Lung (tissue), 12 donors: ENCODE results near the gene TANC1. TPM values are rescaled to one million over a fixed set of nuclear protein-coding genes. Genes with fewer than 3 reads are reported as not detected.
A peak's percentile ranks its signal among the peaks of the same experiment; 100 is the strongest.

Experiments used
- ATAC-seq: fragments of 200-7000 bp; cut with Tn5 transposase; one replicate; pipeline ENCODE4 v1.9.1; 2020; ENCODE audit warnings: moderate number of reproducible peaks; ENCODE audit not compliant: insufficient read depth, low FRiP score
- DNase-seq, 3 donors: peaks; one replicate each; pipeline ENCODE4 v3.0.0-alpha.2; 2013 to 2017
- H3K27ac ChIP-seq, 2 donors: one replicate each; pipeline ENCODE4 v1.5.1; 2013; ENCODE audit warnings: mild to moderate bottlenecking in 2 of 2, moderate library complexity in 2 of 2, control low read depth in 1 of 2, inconsistent platforms in 1 of 2, low read depth in 1 of 2, low read length in 1 of 2
- H3K27me3 ChIP-seq, 3 donors: one replicate each; pipeline ENCODE4 v1.5.1; 2013; ENCODE audit warnings: low read length in 2 of 3; ENCODE audit not compliant: control insufficient read depth in 3 of 3, insufficient read depth in 3 of 3
- H3K36me3 ChIP-seq, 4 donors: one replicate each; pipeline ENCODE4 v1.5.1; 2013; ENCODE audit warnings: low read length in 4 of 4, mild to moderate bottlenecking in 1 of 4, moderate library complexity in 1 of 4; ENCODE audit not compliant: control insufficient read depth in 4 of 4, insufficient read depth in 4 of 4
- H3K4me1 ChIP-seq, 5 donors: one replicate each; pipeline ENCODE4 v1.5.1; 2013; ENCODE audit warnings: low read length in 5 of 5, mild to moderate bottlenecking in 2 of 5, moderate library complexity in 1 of 5; ENCODE audit not compliant: control insufficient read depth in 5 of 5, insufficient read depth in 5 of 5
- H3K4me3 ChIP-seq: one replicate; pipeline ENCODE4 v1.5.1; 2013; ENCODE audit warnings: mild to moderate bottlenecking, control low read depth, moderate library complexity
- H3K9ac ChIP-seq, 2 donors: one replicate each; pipeline ENCODE4 v1.5.1; 2013; ENCODE audit warnings: low read length in 2 of 2, control low read depth in 1 of 2; ENCODE audit not compliant: insufficient read depth in 1 of 2
- H3K9me3 ChIP-seq, 4 donors: one replicate each; pipeline ENCODE4 v1.5.1; 2013; ENCODE audit warnings: low read length in 3 of 4, mild to moderate bottlenecking in 1 of 4, moderate library complexity in 1 of 4; ENCODE audit not compliant: control insufficient read depth in 4 of 4, insufficient read depth in 3 of 4
- WGBS, 2 donors: extraction: QIAGEN DNeasy Blood & Tissue Kit; methylation state at CpG; one replicate each; pipeline ENCODE4 v1.1.7; 2013; 5-methylcytosine and 5-hydroxymethylcytosine counted together
- polyA plus RNA-seq, 2 donors: library from polyadenylated mRNA; stranded (reverse); fragments of 200-250 nt; gene quantifications; one replicate each; pipeline ENCODE4 v1.2.1, GENCODE V29; 2013
- total RNA-seq, 2 donors: library from RNA; depleted of rRNA in 1 of 2; stranded (reverse); fragments of >200 nt in 1 of 2; gene quantifications; one replicate each; pipeline ENCODE4 v1.2.1, GENCODE V29; 2014 to 2021
- TF ChIP-seq, protein P1 (sequence below): IDR thresholded peaks from 2 replicates; pipeline ENCODE4 v1.5.1; 2012; ENCODE audit warnings: mild to moderate bottlenecking; ENCODE audit errors: control extremely low read depth, extremely low read depth
- donor health status: control.
- donor health status: control.
- donor health status: Bipolar disorder and iron deficiency.
- donor health status: healthy.
- donor health status: DM: yes; HTN: yes; CAD: no.

The TANC1 gene
- total and polyA plus RNA-seq, 4 donors, result 14.3 to 99.5 (median 37.3) TPM

DNA sequence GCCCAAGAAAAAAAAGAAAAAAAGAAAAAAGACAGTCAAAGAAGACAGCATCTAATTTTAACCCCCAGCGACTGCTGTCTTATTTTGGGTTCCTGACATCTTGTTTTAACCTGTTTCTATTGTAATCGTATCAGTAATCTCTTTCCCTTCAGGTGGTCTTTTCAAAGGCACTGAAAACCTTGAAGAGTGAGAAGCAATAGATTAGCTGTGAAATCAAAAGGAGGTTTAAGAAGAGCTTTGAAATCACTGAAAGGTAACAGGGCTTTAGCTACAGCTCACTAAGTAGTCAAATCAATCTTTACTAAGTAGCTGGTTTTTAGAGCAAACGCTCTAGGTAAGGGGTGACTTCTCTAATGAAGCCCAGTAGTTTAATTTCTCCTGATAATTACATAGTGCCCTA, 5.4 kb upstream of the TANC1 start:
- 88 to 92% methylated on average over 3 of the region's 3 CpGs for WGBS, 2 donors
- DNase-seq (no peak), ATAC-seq (no peak)
- TF ChIP-seq, protein P1, sequence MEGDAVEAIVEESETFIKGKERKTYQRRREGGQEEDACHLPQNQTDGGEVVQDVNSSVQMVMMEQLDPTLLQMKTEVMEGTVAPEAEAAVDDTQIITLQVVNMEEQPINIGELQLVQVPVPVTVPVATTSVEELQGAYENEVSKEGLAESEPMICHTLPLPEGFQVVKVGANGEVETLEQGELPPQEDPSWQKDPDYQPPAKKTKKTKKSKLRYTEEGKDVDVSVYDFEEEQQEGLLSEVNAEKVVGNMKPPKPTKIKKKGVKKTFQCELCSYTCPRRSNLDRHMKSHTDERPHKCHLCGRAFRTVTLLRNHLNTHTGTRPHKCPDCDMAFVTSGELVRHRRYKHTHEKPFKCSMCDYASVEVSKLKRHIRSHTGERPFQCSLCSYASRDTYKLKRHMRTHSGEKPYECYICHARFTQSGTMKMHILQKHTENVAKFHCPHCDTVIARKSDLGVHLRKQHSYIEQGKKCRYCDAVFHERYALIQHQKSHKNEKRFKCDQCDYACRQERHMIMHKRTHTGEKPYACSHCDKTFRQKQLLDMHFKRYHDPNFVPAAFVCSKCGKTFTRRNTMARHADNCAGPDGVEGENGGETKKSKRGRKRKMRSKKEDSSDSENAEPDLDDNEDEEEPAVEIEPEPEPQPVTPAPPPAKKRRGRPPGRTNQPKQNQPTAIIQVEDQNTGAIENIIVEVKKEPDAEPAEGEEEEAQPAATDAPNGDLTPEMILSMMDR, result no peak
- H3K27ac ChIP-seq, result no peak overlapping the region
- no peaks in the 10 kb centered on the region for H3K9me3 ChIP-seq
- H3K9ac ChIP-seq, result no peak overlapping the region
- H3K36me3 ChIP-seq, result no peaks in the 10 kb centered on the region
- H3K27me3 ChIP-seq, result no peaks in the 10 kb centered on the region
- H3K4me3 ChIP-seq, result no peak overlapping the region
- H3K4me1 ChIP-seq, result peaks cover 0 to 30% (median 0%) of the 10 kb centered on the region in 5 donors

DNA sequence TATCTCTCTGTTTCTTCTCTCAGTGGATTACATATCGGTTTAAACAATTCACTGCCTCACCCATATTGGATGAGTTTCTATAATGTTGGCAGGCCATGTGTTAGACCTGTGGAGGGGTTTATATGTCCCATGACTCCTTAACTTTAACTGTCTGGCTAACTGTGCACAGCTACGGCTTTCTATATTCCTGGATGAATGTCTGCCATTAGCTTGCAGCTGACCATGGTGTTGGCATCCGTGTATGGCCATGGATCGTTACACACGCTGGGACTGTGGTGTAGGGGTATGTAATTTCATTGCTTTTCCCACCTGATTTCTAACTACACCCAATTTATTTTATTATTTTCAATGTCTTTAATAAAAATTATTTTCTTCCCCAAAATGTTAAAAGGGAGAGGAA, 3.3 kb upstream of the TANC1 start:
- Histone ChIP-seq H3K27me3 (no peaks in the 10 kb centered on the region), H3K9me3 (no peaks in the 10 kb centered on the region), H3K36me3 (no peaks in the 10 kb centered on the region), H3K27ac (peak overlapping the region in 1 of 2 donors; percentile 22), H3K4me1 (peaks cover 0 to 34% (median 0%) of the 10 kb centered on the region in 5 donors), H3K4me3 (no peak overlapping the region), H3K9ac (no peak overlapping the region)
- DNase-seq, result no peak
- 92 to 96% methylated on average over 5 of the region's 5 CpGs for WGBS, 2 donors
- ATAC-seq, result no peak
- TF ChIP-seq, protein P1, result no peak

DNA sequence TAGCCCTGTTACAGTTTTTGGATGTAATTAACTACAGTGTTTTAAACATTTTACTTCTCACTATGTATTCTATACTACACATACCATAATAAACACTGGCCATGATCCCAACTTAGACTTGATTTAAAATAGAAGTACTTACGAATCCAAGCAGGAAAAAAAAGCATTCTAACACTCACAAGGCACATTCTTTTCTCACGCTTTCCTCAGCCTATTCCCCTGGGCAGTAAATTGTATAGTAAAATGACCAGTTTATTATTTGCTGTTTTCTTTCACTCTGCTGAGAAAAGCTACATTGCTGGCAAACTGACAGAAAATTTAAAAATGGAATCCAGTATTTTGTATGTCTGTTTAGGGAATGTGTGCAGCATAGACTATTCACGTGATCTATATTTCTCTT, 2.8 kb upstream of the TANC1 start:
- WGBS, 2 donors, result 82 to 85% methylated on average over 3 of the region's 3 CpGs
- H3K4me3 ChIP-seq, result no peak overlapping the region
- ATAC-seq (no peak), DNase-seq (peak in 2 of 3 donors; percentile 89 to 90)
- H3K4me1 ChIP-seq, result peaks cover 0 to 39% (median 3%) of the 10 kb centered on the region in 5 donors
- no peaks in the 10 kb centered on the region for H3K9me3 ChIP-seq
- H3K27ac ChIP-seq, result no peak overlapping the region
- TF ChIP-seq, protein P1, result no peak
- no peaks in the 10 kb centered on the region for H3K36me3 ChIP-seq
- no peaks in the 10 kb centered on the region for H3K27me3 ChIP-seq
- H3K9ac ChIP-seq, result peak overlapping the region in 1 of 2 donors; percentile 56

DNA sequence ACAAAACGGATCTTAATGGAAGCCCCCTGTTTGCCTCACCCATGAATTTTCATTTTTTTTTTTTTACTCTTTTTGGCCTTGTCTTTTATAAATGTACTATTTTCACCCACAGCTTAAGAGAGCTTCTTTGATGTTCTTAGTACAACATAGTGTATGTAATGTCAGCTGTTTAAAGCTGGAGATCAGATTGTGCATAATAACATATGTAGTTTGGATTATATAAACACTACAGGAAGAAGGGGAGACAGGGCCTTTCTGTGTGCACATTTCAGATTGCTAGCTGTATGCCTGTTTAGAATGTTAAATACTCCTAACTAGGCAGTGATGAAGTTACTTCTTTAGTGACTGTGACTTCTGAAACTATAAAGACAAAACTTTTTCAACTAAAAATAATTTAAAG, 2.1 kb upstream of the TANC1 start:
- H3K9me3 ChIP-seq, result no peaks in the 10 kb centered on the region
- H3K4me1 ChIP-seq, result peaks cover 0 to 46% (median 6%) of the 10 kb centered on the region in 5 donors
- no peak overlapping the region for H3K27ac ChIP-seq
- H3K27me3 ChIP-seq, result no peaks in the 10 kb centered on the region
- WGBS, 2 donors, result 80 to 95% methylated on average over 1 of the region's 1 CpG
- H3K36me3 ChIP-seq, result no peaks in the 10 kb centered on the region
- peak overlapping the region in 1 of 2 donors; percentile 7 for H3K9ac ChIP-seq
- H3K4me3 ChIP-seq, result no peak overlapping the region
- TF ChIP-seq, protein P1, result no peak
- ATAC-seq, result no peak
- peak in 2 of 3 donors; percentile 84 for DNase-seq
